ENCODE data around the gene STING1.

GRCh38 chr5:139460455-139460854 is 22.1 kb downstream of the STING1 start:
- TF ChIP-seq POLR2A (IDR thresholded peaks at IDR 0.05): no peak
- no peak for TF ChIP-seq CTCF (IDR thresholded peaks at IDR 0.05)

Data from body of pancreas (tissue), 4 donors.